HG03457 (cell line): ENCODE results near the gene NPC1L1.

Experiments
- ATAC-seq: cut with Tn5 transposase; IDR thresholded peaks from one replicate; pipeline ENCODE4 v1.9.1; 2021; ENCODE audit warnings: moderate number of reproducible peaks; ENCODE audit not compliant: unreplicated experiment

Gene NPC1L1

DNA sequence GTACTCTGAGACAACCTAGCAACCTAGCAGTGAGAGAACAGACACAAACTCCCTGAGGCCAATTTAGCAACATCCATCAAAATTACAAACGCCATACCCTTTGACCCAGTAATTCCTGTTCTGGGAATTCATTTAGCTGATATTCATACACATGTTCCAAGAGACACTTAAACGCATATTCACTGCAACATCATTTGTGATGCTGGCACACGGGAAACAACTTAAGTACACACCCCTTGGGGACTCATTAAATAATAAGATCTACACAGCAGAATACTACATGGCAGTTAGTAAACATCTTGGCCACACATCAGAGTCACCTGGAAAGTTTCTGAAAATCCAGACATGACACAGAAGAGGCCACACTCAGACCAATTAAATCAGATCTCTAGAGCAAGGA, 68.3 kb downstream of the NPC1L1 start:
- no peak for ATAC-seq

DNA sequence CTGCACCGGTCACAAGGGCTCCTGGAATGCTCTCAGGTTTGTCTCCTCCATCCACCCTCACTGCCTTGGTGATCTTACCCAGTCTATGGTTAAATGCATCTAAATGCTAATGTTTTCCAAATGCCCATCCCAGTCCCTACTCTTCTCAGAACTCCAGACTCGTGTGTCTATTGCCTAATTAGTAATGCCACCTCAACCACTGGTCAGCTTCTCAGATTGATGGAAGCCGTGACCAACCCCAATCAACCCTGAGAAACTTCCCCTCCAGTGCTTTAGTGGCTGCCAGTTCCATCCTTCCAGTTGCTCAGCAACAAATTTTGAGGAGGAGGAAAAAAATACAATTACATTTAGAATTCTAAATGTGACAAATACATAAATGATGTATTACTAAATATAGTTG, 69.3 kb downstream of the NPC1L1 start:
- ATAC-seq, result no peak

DNA sequence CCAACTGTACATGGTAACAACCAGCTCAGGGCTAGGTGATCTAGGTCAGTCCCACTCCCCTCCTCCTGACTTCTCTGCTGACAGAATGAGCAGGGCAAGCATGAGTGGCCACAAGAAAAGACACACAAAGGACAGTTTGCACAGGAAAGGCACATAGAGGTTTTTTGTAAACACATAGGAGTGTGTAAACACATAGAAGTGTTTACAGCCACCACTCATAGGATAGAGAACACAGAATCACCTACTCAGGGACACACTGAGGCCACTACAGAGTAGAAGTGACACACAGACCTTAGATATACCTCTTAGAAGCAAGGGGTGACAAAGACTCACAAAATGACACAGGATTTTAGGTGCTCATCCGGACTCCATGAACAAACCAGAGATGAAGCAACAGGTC, 69.7 kb downstream of the NPC1L1 start:
- ATAC-seq, result no peak

DNA sequence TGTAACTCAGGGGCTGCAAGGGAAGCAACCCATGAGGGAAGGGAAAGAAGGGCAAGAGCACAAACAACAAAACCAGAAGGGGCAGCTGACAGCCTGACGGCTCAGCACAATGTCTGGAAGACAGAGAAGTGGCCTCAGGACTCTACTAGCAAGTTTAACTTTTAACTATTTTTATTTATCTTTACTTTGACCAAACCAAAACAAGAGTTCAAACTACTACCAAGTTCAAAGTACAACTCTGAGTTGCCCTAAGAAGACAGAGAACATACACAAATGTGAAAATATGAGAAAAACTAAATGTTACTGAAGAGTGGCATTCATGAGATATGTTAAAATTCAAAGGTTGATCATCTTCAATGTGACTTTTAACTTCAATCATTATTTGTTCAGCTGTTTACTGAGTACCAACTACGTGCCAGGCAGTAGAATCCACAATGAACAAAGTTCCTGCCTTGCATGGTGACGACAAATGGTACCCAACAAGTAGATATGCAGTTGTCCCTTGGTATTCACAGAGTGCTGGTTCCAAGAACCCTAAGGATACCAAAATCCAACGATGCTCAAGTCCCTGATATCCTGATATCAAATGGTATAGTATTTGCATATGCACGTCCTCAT, 70.4 kb downstream of the NPC1L1 start:
- ATAC-seq, result no peak

DNA sequence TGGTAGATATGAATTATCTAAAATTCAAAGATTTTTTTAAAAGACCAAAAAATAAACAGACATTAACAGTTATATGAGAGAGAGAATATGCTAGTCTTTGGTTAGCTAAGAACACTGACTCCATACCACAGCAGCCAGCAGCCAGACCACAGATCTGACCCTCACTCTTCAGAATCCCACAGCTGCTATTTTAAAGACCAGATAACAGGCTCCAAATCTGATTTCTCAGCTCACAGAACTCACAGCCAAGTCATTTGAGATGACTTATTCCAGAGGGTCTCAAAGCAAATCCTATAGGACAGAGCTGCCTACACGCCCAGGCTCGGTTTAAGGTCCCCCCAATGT, 71.0 kb downstream of the NPC1L1 start:
- no peak for ATAC-seq

DNA sequence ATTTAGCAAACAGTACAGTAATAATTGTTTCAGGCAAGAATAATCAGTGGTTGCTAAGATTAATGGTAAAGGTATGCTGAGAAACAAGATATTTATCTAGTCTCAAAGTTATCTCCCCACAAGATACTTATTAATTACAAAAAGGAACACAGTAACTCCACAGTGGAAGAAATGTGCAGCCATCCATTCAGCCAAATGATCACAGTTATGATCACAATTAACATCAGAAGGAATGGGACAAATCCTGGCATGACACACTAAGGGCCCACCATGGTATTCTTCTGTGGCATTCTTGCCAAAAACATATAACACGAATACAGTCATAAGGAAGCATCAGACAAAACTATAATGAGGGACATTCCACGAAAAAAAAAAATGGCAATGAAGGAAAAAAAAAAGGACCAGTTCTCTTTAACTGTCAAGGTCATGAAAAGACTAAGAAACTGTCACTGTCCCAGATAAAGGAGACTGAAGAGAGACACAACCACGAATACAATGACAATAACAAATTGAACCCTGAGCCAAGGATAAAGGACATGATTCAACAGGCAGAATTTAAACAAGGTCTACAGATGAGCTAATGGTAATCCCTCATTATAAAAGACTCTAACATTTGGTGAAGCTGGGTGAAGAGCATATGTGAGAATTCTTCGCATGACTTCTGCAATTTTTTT, 71.5 kb downstream of the NPC1L1 start:
- no peak for ATAC-seq

DNA sequence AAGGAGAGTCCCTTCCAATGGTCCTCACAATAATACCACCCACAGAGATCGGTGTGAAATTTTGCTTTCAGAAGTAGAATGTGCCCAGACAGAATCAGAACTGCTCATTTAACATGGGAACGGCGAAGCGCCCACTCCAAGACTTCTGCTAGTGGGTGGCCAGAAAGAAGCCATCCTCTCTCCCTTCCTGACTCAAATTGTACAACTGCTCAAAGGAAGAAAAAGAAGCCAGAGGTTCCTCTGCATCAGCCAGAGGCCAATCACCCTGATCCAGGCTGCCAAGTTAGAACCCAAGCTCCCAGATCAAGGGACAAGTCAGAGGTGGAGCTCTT, 73.9 kb downstream of the NPC1L1 start:
- no peak for ATAC-seq

DNA sequence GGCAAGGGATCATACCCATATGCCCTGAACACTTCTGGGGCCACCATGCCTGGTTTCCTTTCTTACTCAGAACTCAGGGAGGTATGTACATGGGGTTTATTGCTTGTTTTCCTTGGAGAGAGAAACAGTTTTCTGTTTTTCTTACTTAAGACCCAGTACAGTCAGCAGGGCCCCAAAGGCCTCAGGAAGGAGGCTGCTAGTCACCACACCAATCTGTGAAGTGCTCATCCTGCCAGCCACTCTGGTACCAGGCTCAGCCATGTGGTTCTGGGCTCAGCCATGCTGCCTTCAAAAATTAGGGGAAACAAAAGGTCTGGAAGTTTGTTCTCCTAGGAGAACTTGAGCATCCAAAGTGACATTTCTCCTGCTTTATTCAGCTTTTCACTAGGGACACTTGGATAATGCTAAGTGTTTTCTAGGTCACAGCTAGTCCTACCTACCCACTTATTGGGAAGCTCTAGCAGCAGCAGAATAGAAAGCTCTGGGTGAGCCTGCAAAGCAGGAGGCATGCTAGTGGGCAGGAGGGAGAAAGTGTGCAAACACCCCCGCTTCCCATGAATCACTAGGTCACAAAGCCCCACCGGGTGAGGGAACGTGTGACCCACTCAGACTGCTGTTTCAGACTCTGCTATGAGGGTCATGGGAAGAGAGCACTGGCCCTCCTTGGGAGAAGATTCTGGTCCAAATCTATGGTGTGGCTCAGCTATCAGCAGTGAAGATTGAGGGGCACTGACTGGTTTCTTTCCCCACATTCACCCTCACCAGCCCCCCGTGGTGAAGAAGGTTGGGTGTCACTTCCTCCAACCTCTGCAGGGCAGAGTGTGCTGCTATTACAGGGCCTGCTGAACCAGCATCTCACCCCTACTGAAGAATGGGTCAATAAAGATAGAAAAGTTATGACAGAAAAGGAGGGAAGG, 74.6 kb downstream of the NPC1L1 start:
- no peak for ATAC-seq

DNA sequence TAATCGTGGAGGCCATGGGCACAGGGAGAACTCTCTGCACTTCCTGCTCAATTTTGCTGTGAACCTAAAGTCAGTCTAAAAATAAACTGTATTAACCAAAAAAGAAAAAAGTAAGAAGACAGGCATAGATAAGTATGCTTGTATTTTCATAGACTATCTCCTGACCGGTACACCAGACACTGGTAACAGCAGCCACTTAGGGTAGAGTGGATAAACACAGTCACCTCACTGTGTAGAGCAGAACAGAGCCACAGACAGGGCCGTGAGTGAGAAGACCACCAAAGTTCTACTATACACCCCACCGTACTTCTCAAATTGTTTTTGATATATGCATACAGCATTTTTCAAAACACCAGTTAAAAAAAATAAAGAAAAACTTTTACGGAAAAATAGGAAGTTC, 75.6 kb downstream of the NPC1L1 start:
- ATAC-seq, result no peak

DNA sequence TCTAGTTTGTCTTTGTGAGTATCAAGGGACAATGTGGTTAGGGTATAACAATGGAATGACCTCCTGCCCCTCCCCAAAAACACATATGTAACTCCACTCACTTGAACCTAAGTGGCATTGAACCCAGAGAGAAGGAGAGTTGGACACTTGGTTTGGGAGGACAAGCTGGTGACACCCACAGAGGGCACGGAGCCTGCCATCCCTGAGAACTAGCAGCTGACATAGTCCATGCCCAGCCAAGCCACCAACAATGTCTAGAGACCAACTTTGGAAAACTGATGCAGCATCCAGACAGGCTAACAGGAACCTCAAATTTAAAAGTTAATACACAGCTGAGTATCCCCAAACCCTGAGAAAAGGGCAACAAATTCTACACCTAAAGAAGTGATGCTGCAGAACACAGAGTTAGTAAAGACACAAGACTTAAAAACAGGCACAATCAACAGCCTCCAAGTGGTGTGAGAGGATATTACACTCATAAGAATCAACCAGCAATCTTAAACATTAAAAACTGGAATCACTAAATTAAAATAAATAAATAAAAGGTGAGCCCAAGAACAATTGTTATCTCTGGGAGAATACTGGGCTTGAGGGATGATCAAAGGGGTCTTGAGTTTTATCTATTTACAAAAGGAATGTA, 77.8 kb downstream of the NPC1L1 start:
- no peak for ATAC-seq
